Smooth muscle cell (in vitro differentiated cells): ENCODE results near the gene AKAP12. TPM values are rescaled to one million over a fixed set of nuclear protein-coding genes. Genes with fewer than 3 reads are reported as not detected.

Source experiments
- DNase-seq: peaks from one replicate; lab custom pipeline; 2025; ENCODE audit not compliant: unreplicated experiment; lab: John Stamatoyannopoulos, UW
- H2AFZ ChIP-seq: fragments of 200-600 bp; sonication (generic); 2 replicates; pipeline ENCODE4 v1.6.0; 2016; ENCODE audit warnings: antibody characterized with exemption, low read depth, mild to moderate bottlenecking
- H3F3A ChIP-seq: fragments of 200-600 bp; sonication (generic); 2 replicates; pipeline ENCODE4 v1.6.0; 2017; ENCODE audit warnings: antibody characterized with exemption, low read depth
- H3K27ac ChIP-seq: fragments of 200-600 bp; sonication (generic); 2 replicates; pipeline ENCODE4 v1.5.1; 2016; ENCODE audit warnings: low read depth, mild to moderate bottlenecking
- H3K27me3 ChIP-seq: fragments of 200-600 bp; sonication (generic); 2 replicates; pipeline ENCODE4 v1.6.1; 2016; ENCODE audit warnings: low read depth, mild to moderate bottlenecking
- H3K36me3 ChIP-seq: fragments of 200-600 bp; sonication (generic); 2 replicates; pipeline ENCODE4 v1.5.1; 2016; ENCODE audit warnings: low read depth
- H3K4me1 ChIP-seq: fragments of 200-600 bp; sonication (generic); 2 replicates; pipeline ENCODE4 v1.5.1; 2016; ENCODE audit warnings: low read depth
- H3K4me2 ChIP-seq: fragments of 200-600 bp; sonication (generic); 2 replicates; pipeline ENCODE4 v1.6.0; 2016; ENCODE audit warnings: mild to moderate bottlenecking
- H3K4me3 ChIP-seq: fragments of 200-600 bp; sonication (generic); 2 replicates; pipeline ENCODE4 v1.5.1; 2016; ENCODE audit warnings: mild to moderate bottlenecking
- H3K79me2 ChIP-seq: fragments of 200-600 bp; sonication (generic); 2 replicates; pipeline ENCODE4 v1.6.0; 2016; ENCODE audit warnings: low read depth, mild to moderate bottlenecking
- H3K9ac ChIP-seq: fragments of 200-600 bp; sonication (generic); 2 replicates; pipeline ENCODE4 v1.6.0; 2016; ENCODE audit warnings: low read depth
- H3K9me3 ChIP-seq: fragments of 200-600 bp; sonication (generic); replicated peaks from 2 replicates; pipeline ENCODE4 v1.5.1; 2016; ENCODE audit warnings: low read depth
- H4K20me1 ChIP-seq: fragments of 200-600 bp; sonication (generic); 2 replicates; pipeline ENCODE4 v1.6.0; 2016; ENCODE audit warnings: low read depth
- WGBS: methylation state at CpG from one replicate; pipeline ENCODE4 v1.1.7; 2016; ENCODE audit warnings: low lambda C conversion rate; 5-methylcytosine and 5-hydroxymethylcytosine counted together
- polyA plus RNA-seq: library from polyadenylated mRNA; unstranded; fragments of >200 nt; fragmentation: Nextera tagmentation; extraction: Ambion mirVana; gene quantifications from 2 replicates; pipeline ENCODE4 v1.2.1, GENCODE V29; 2016
- total RNA-seq: library from RNA; depleted of rRNA; stranded (reverse); fragments of >200 nt; gene quantifications from 2 replicates; pipeline ENCODE4 v1.2.3, GENCODE V29; 2014
- TF ChIP-seq, protein P1 (sequence below): fragments of 200-600 bp; sonication (generic); IDR thresholded peaks from 2 replicates; pipeline ENCODE4 v1.5.1; 2017; ENCODE audit warnings: borderline replicate concordance, mild to moderate bottlenecking, antibody characterized with exemption; ENCODE audit not compliant: insufficient read depth, poor library complexity, severe bottlenecking

Gene AKAP12
- total and polyA plus RNA-seq, 2 experiments from 2014 or later, result 10.7 to 13.3 TPM

DNA sequence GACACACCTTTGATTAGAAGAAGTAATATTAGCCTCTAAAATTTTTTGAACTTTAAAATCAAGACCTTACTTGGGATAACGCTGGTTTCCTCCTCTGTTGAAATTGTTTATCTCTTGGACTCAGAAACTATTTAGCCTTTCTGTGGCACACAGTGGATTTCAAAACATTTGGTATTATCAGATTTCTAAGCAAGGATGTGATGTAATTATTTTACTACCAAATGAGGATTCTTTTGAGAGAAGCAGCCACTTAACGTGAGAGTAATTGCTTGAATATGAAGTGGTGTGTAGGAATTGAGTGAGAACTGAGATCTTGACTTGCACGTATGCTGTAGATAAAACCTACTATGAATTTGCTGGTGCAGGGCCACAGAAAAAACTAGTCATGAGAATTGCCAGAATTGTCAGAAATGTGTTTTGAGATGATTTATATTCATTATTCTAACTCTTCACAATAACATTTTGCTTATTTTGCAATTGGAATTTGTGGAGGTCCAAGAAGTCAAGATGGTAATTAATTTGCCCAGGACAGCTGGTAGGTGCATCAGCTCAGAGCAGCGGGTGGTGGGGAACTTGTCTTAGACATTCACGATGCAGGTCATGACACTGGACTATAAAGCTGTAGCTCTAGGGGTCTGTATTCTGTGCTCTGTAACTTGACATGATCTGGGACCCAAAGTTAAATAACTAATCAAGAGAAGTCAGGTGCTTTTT lies 53.4 kb downstream of the AKAP12 start:
- Histone ChIP-seq H2AFZ (no peak overlapping the region), H3K4me3 (no peak overlapping the region), H3K36me3 (no peaks in the 10 kb centered on the region), H3K4me2 (peak overlapping the region; percentile 30), H3K9ac (peak overlapping the region; percentile 12), H3F3A (peaks cover 20% of the 10 kb centered on the region), H3K79me2 (no peaks in the 10 kb centered on the region), H3K4me1 (peaks cover 14% of the 10 kb centered on the region), H3K27ac (peak overlapping the region; percentile 58), H3K27me3 (no peaks in the 10 kb centered on the region), H4K20me1 (no peaks in the 10 kb centered on the region), H3K9me3 (no peaks in the 10 kb centered on the region)
- 58% methylated on average over 5 of the region's 5 CpGs for WGBS
- TF ChIP-seq, protein P1, sequence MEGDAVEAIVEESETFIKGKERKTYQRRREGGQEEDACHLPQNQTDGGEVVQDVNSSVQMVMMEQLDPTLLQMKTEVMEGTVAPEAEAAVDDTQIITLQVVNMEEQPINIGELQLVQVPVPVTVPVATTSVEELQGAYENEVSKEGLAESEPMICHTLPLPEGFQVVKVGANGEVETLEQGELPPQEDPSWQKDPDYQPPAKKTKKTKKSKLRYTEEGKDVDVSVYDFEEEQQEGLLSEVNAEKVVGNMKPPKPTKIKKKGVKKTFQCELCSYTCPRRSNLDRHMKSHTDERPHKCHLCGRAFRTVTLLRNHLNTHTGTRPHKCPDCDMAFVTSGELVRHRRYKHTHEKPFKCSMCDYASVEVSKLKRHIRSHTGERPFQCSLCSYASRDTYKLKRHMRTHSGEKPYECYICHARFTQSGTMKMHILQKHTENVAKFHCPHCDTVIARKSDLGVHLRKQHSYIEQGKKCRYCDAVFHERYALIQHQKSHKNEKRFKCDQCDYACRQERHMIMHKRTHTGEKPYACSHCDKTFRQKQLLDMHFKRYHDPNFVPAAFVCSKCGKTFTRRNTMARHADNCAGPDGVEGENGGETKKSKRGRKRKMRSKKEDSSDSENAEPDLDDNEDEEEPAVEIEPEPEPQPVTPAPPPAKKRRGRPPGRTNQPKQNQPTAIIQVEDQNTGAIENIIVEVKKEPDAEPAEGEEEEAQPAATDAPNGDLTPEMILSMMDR, result no peak
- no peak for DNase-seq

DNA sequence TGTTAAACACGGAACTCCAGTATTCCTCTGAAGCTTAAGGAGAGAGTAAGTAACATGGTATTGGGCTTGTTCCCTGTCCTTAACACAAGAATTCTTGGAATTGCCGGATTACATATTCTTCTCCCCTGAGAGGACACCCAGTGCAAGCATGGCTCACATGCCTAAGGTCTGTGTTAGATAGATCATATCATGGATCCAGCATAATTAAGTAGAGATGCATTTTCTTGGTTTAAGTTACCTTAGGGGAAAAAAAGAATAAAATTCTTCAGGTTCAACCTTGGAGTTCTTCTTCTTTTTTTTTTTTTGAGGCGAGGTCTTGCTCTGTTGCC lies 53.9 kb downstream of the AKAP12 start:
- DNase-seq, result no peak
- Histone ChIP-seq H3K9me3 (no peaks in the 10 kb centered on the region), H3K9ac (no peak overlapping the region), H3K4me2 (peak overlapping the region; percentile 30), H3K4me3 (no peak overlapping the region), H3K79me2 (no peaks in the 10 kb centered on the region), H3K4me1 (peaks cover 14% of the 10 kb centered on the region), H3K27ac (peak overlapping the region; percentile 58), H3F3A (peaks cover 20% of the 10 kb centered on the region), H3K36me3 (no peaks in the 10 kb centered on the region), H2AFZ (no peak overlapping the region), H4K20me1 (no peaks in the 10 kb centered on the region), H3K27me3 (no peaks in the 10 kb centered on the region)
- WGBS, result 100% methylated on average over 3 of the region's 3 CpGs
- TF ChIP-seq, protein P1, result no peak

DNA sequence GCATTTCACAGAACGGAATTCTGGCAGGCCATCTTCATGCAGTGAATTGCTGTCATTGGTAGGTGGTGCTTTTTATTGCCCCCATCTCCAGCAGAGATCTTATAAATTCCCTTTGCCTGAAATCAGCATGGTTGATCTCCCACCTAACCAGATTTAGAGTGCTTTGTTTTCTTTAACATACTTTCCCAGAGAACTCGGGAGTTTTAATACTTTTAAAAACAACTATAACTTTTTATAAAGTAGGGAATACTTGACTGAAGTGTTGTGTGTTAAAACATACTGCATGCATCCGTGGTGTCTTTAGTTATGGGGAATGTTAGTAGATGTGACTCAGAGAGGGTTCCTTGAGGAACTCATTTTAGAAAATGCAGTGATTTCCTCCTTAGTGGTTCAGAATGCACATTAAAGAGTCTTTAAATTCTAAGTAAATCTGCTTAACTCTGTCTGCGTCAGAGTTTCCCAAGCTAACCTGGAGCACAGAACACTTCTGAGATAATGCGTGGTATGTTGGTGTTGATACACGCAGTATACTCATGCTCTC lies 54.9 kb downstream of the AKAP12 start:
- no peaks in the 10 kb centered on the region for H3K36me3 ChIP-seq
- peak overlapping the region; percentile 34 for H3K27ac ChIP-seq
- H3K9ac ChIP-seq, result no peak overlapping the region
- TF ChIP-seq, protein P1, result no peak
- H4K20me1 ChIP-seq, result no peaks in the 10 kb centered on the region
- no peaks in the 10 kb centered on the region for H3K27me3 ChIP-seq
- H3K79me2 ChIP-seq, result no peaks in the 10 kb centered on the region
- H2AFZ ChIP-seq, result no peak overlapping the region
- peaks cover 12% of the 10 kb centered on the region for H3K4me1 ChIP-seq
- H3K4me2 ChIP-seq, result peak overlapping the region; percentile 25
- 43% methylated on average over 6 of the region's 6 CpGs for WGBS
- DNase-seq, result no peak
- H3K4me3 ChIP-seq, result no peak overlapping the region
- no peaks in the 10 kb centered on the region for H3K9me3 ChIP-seq
- peaks cover 20% of the 10 kb centered on the region for H3F3A ChIP-seq

DNA sequence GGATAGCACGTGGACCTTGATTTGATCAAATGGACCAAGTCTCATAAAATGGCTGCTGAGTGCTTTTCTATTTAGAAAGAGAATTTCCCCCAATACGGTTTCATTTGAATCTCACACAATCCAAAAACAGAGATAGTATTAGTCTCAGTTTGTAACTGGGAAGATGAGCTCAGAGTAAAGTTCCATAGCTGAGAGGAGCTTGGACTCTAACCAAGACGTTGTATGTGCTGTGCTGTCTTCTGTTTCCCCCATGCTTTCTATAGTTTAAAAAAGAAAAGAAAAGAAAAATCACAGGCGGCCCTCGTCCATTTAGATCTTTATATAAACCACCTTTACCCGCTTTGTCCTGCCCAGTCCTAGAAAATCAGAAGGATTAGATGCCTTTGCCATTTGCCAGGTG lies 58.1 kb downstream of the AKAP12 start:
- H3K36me3 ChIP-seq, result no peaks in the 10 kb centered on the region
- H3K9ac ChIP-seq, result no peak overlapping the region
- no peak overlapping the region for H3K4me2 ChIP-seq
- H3K4me1 ChIP-seq, result no peaks in the 10 kb centered on the region
- WGBS, result 96% methylated on average over 6 of the region's 6 CpGs
- H3F3A ChIP-seq, result peaks cover 7% of the 10 kb centered on the region
- TF ChIP-seq, protein P1, result no peak
- no peak for DNase-seq
- H3K27ac ChIP-seq, result no peak overlapping the region
- H4K20me1 ChIP-seq, result no peaks in the 10 kb centered on the region
- no peak overlapping the region for H2AFZ ChIP-seq
- no peaks in the 10 kb centered on the region for H3K79me2 ChIP-seq
- H3K9me3 ChIP-seq, result no peaks in the 10 kb centered on the region
- no peak overlapping the region for H3K4me3 ChIP-seq
- no peaks in the 10 kb centered on the region for H3K27me3 ChIP-seq
